K562 (cell line): ENCODE measurements around the gene KRTAP2-1. TPM values are rescaled to one million over a fixed set of nuclear protein-coding genes. Genes with fewer than 3 reads are reported as not detected.

Source experiments
- ATAC-seq: fragments of 200-7000 bp; cut with Tn5 transposase; 3 replicates; pipeline ENCODE4 v1.9.1; 2020; ENCODE audit warnings: moderate library complexity
- BruUV-seq: library from RNA; stranded (reverse); fragments of 400-500 nt; replicated peaks from 2 replicates; lab custom pipeline; 2021; lab: Mats Ljungman, UMichigan
- CTCF ChIA-PET: fragments of 300-600 bp; formaldehyde crosslinking; extraction: SDS; loops from one replicate; lab custom pipeline; 2021; ENCODE audit warnings: low intra/inter-chr PET ratio; lab: Yijun Ruan, JAX
- POLR2A ChIA-PET: fragments of 300-600, 350-650 bp; sonication (Branson Sonifier 250); formaldehyde crosslinking; extraction: SDS; loops from one replicate; lab custom pipeline; 2021; ENCODE audit warnings: antibody characterized with exemption, inconsistent platforms; lab: Yijun Ruan, JAX
- DNase-seq, 4 experiments: peaks; one replicate each; pipeline versions ENCODE4 v3.0.0 to v3.0.0-alpha.2; 2011 to 2018; ENCODE audit warnings: low spot score in 3 of 4, mixed read lengths in 3 of 4; ENCODE audit errors: extremely low read depth in 1 of 4
- FAIRE-seq: peaks from 2 replicates; lab custom pipeline; 2011; peaks lifted over from hg19 to GRCh38; lab: Jason Lieb, UNC
- H2AFZ ChIP-seq: 2 replicates; pipeline ENCODE4 v1.6.0; 2011; ENCODE audit warnings: low read depth, low read length, control low read depth, inconsistent platforms
- H3K27ac ChIP-seq: fragments of 200-600 bp; 3 replicates; pipeline ENCODE4 v1.8.0; 2011; ENCODE audit warnings: low read depth, mild to moderate bottlenecking, control low read depth, inconsistent platforms, low read length, moderate library complexity, mixed read lengths; ENCODE audit errors: extremely low read depth
- H3K27me3 ChIP-seq, 2 experiments: fragments of 300-600 bp in 1 of 2; 2 replicates in 1 of 2; 3 replicates in 1 of 2; pipeline versions ENCODE4 v1.6.0 to v1.8.0; 2011; ENCODE audit warnings: inconsistent platforms in 2 of 2, low read length in 2 of 2, mild to moderate bottlenecking in 1 of 2, mixed read lengths in 1 of 2, moderate library complexity in 1 of 2; ENCODE audit not compliant: control insufficient read depth in 2 of 2, insufficient read depth in 2 of 2
- H3K36me3 ChIP-seq: fragments of 300-600 bp; 3 replicates; pipeline ENCODE4 v1.8.0; 2011; ENCODE audit warnings: mild to moderate bottlenecking, low read length, inconsistent platforms; ENCODE audit not compliant: control insufficient read depth, insufficient read depth
- H3K4me1 ChIP-seq, 2 experiments: fragments of 200-600 bp in 1 of 2; replicated peaks in 1 of 2; 2 replicates in 1 of 2; 3 replicates in 1 of 2; pipeline versions ENCODE4 v1.5.1 to v1.8.0; 2011; ENCODE audit warnings: inconsistent platforms in 2 of 2, low read length in 2 of 2, mild to moderate bottlenecking in 1 of 2, mixed read lengths in 1 of 2, moderate library complexity in 1 of 2; ENCODE audit not compliant: control insufficient read depth in 2 of 2, insufficient read depth in 2 of 2
- H3K4me2 ChIP-seq: 2 replicates; pipeline ENCODE4 v1.6.1; 2011; ENCODE audit warnings: low read length, control low read depth, inconsistent platforms, mixed read lengths; ENCODE audit not compliant: insufficient read depth
- H3K4me3 ChIP-seq: fragments of 200-600 bp; sonication (generic), shearing (Covaris generic); 2 replicates; pipeline ENCODE4 v1.5.1; 2016; ENCODE audit warnings: control low read depth, inconsistent platforms
- H3K79me2 ChIP-seq: fragments of 200-600 bp; 3 replicates; pipeline ENCODE4 v1.8.0; 2011; ENCODE audit warnings: low read length, inconsistent platforms; ENCODE audit not compliant: control insufficient read depth, insufficient read depth
- H3K9ac ChIP-seq, 2 experiments: 2 replicates each; pipeline versions ENCODE4 v1.6.0 to v1.6.1; 2011; ENCODE audit warnings: low read depth in 2 of 2, low read length in 2 of 2, control low read depth in 1 of 2, inconsistent platforms in 1 of 2, mild to moderate bottlenecking in 1 of 2, mixed read lengths in 1 of 2; ENCODE audit not compliant: insufficient read depth in 1 of 2
- H3K9me1 ChIP-seq: one replicate; pipeline ENCODE4 v1.6.0; 2011; ENCODE audit warnings: inconsistent platforms, mild to moderate bottlenecking, low read length, moderate library complexity; ENCODE audit not compliant: control insufficient read depth, insufficient read depth
- H3K9me3 ChIP-seq: replicated peaks from 2 replicates; pipeline ENCODE4 v1.5.1; 2011; ENCODE audit warnings: low read depth, low read length, inconsistent platforms; ENCODE audit not compliant: control insufficient read depth, insufficient read depth
- H4K20me1 ChIP-seq: replicated peaks from 2 replicates; pipeline ENCODE4 v1.6.1; 2011; ENCODE audit warnings: low read length, inconsistent platforms, mixed read lengths; ENCODE audit not compliant: control insufficient read depth, insufficient read depth
- BACH1 ChIP-seq: fragments of 200-800 bp; sonication (Bioruptor generic); IDR thresholded peaks from 2 replicates; pipeline ENCODE4 v1.6.1; 2016; ENCODE audit warnings: missing genetic modification characterization, missing compliant biosample characterization
- CBX2 ChIP-seq: fragments of 200-600 bp; sonication (generic); IDR thresholded peaks from one replicate; pipeline ENCODE4 v1.6.1; 2012; ENCODE audit warnings: mild to moderate bottlenecking, low read length, inconsistent platforms; ENCODE audit not compliant: insufficient read depth, poor library complexity, severe bottlenecking
- HMG20B ChIP-seq: fragments of 250-450 bp; sonication (Bioruptor Pico); IDR thresholded peaks from 2 replicates; pipeline ENCODE4 v1.5.0; 2021; ENCODE audit warnings: mild to moderate bottlenecking
- PCBP1 ChIP-seq: fragments of 200-400 bp; formaldehyde crosslinking; IDR thresholded peaks from 2 replicates; pipeline ENCODE4 v1.6.1; 2018; ENCODE audit warnings: mild to moderate bottlenecking, low read depth, low read length; ENCODE audit not compliant: poor library complexity, severe bottlenecking
- SETDB1 ChIP-seq: IDR thresholded peaks from one replicate; pipeline ENCODE4 v1.6.1; 2012; ENCODE audit warnings: low read length, control low read depth, inconsistent platforms
- TBP ChIP-seq: optimal IDR thresholded peaks from 2 replicates; pipeline ENCODE3; 2011; ENCODE audit warnings: low read depth, low read length, improper control_type of control experiment
- XRCC3 ChIP-seq: fragments of 450-650 bp; IDR thresholded peaks from 2 replicates; pipeline ENCODE4 v1.6.1; 2017; ENCODE audit warnings: mild to moderate bottlenecking, moderate library complexity
- ZNF133 ChIP-seq: fragments of 250-450 bp; sonication (Bioruptor Pico); IDR thresholded peaks from 2 replicates; pipeline ENCODE4 v1.4.0; 2020; ENCODE audit warnings: mild to moderate bottlenecking
- ZNF445 ChIP-seq: fragments of 250-450 bp; sonication (Bioruptor Pico); IDR thresholded peaks from 2 replicates; pipeline ENCODE4 v1.4.0; 2020; ENCODE audit warnings: low read depth, mild to moderate bottlenecking, moderate library complexity
- ZSCAN32 ChIP-seq: fragments of 450-650 bp; formaldehyde crosslinking; IDR thresholded peaks from 2 replicates; pipeline ENCODE4 v1.4.0; 2020; ENCODE audit warnings: mild to moderate bottlenecking, moderate library complexity
- WGBS: fragments of 100-300 bp; shearing (Covaris generic); methylation state at CpG from one replicate; pipeline ENCODE4 v1.1.6; 2016; ENCODE audit warnings: low coverage, mixed read lengths; ENCODE audit not compliant: insufficient coverage; ENCODE audit errors: missing lambda C conversion rate; 5-methylcytosine and 5-hydroxymethylcytosine counted together
- in situ Hi-C: fragments of 300-500 bp; cut with MboI; formaldehyde crosslinking; loops from 4 replicates; pipeline ENCODE4 v1.15.0; 2018; ENCODE audit warnings: inconsistent platforms, mixed read lengths
- intact Hi-C: fragments of 100-400 bp; cut with micrococcal nuclease; formaldehyde crosslinking; loops from 2 replicates; pipeline ENCODE4 v1.14.2; 2022
- polyA plus RNA-seq, 8 experiments: library from polyadenylated mRNA; depleted of rRNA in 4 of 8; stranded (reverse) in 5 of 8; unstranded in 3 of 8; fragments of >200 nt; fragmentation: Nextera tagmentation in 2 of 8; fragmentation: Illumina TruSeq in 1 of 8; extraction: Ambion mirVana in 2 of 8; extraction: Trizol in 1 of 8; gene quantifications; 2 replicates each; pipeline versions ENCODE4 v1.2.1 to v1.2.3, GENCODE V29; 2011 to 2014; ENCODE audit warnings: inconsistent platforms in 1 of 8, missing spikeins in 1 of 8
- total RNA-seq, 7 experiments: library from RNA; depleted of rRNA in 6 of 7; stranded (reverse); fragments of >200 nt in 6 of 7; fragmentation: Illumina TruSeq in 2 of 7; extraction: Trizol in 2 of 7; gene quantifications; 2 replicates each; pipeline versions ENCODE4 v1.2.1 to v1.2.3, GENCODE V29; 2011 to 2021; ENCODE audit warnings: low replicate concordance in 1 of 7
- TF ChIP-seq, protein P1 (sequence below): fragments of 450-650 bp; IDR thresholded peaks from 2 replicates; pipeline ENCODE4 v1.6.1; 2016; ENCODE audit warnings: borderline replicate concordance

The KRTAP2-1 gene
- total and polyA plus RNA-seq, 9 of the 15 experiments (the other 6 are each of a cell fraction or from before 2014, with no cell fraction given) = not detected

DNA sequence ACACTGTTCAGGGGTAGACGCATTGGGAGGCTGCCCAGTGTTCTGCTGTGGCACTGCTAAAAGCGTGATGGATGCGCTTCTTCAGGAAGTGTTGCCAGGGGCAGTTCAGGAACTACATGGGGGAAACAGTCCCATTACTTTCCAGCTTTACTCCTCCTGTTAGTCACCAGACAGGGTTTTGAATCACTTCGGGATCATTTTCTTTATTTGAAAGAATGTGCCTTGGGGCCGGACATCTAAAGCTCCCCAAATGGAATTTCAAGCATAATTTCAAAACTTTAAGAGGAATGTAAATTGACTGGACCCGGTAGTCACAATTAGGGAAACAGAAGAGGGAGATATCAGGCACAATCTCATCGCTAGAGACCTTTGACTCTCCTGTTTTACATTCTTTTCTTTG lies 1.3 kb upstream of the KRTAP2-1 start:
- H4K20me1 ChIP-seq = no peaks in the 10 kb centered on the region
- DNase-seq = no peak
- TF ChIP-seq HMG20B (no peak), ZSCAN32 (CRISPR knock-in tag) (no peak), CBX2 (no peak), PCBP1 (no peak), BACH1 (tag) (no peak), SETDB1 (no peak), TBP (no peak), ZNF445 (no peak), ZNF133 (CRISPR knock-in tag) (no peak), XRCC3 (no peak)
- TF ChIP-seq, protein P1, sequence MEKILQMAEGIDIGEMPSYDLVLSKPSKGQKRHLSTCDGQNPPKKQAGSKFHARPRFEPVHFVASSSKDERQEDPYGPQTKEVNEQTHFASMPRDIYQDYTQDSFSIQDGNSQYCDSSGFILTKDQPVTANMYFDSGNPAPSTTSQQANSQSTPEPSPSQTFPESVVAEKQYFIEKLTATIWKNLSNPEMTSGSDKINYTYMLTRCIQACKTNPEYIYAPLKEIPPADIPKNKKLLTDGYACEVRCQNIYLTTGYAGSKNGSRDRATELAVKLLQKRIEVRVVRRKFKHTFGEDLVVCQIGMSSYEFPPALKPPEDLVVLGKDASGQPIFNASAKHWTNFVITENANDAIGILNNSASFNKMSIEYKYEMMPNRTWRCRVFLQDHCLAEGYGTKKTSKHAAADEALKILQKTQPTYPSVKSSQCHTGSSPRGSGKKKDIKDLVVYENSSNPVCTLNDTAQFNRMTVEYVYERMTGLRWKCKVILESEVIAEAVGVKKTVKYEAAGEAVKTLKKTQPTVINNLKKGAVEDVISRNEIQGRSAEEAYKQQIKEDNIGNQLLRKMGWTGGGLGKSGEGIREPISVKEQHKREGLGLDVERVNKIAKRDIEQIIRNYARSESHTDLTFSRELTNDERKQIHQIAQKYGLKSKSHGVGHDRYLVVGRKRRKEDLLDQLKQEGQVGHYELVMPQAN = no peak
- TF ChIP-seq, all 486 proteins: peak for 0
- intact Hi-C loops (no loop called here), in situ Hi-C loops (no loop called here)
- H3K9ac ChIP-seq = no peak overlapping the region
- H3K4me2 ChIP-seq = no peak overlapping the region
- FAIRE-seq (no peak), ATAC-seq (no peak)
- H3K4me3 ChIP-seq = no peak overlapping the region
- H3K4me1 ChIP-seq = no peaks in the 10 kb centered on the region
- no peak overlapping the region for H3K27ac ChIP-seq
- no TSS peak for BruUV-seq
- POLR2A ChIA-PET = no interaction called here
- H3K79me2 ChIP-seq = no peaks in the 10 kb centered on the region
- H3K36me3 ChIP-seq = no peaks in the 10 kb centered on the region
- no peaks in the 10 kb centered on the region for H3K9me3 ChIP-seq
- under 1% methylated on average over 7 of the region's 7 CpGs for WGBS
- H3K9me1 ChIP-seq = no peaks in the 10 kb centered on the region
- CTCF ChIA-PET = no interaction called here
- H2AFZ ChIP-seq = no peak overlapping the region
- H3K27me3 ChIP-seq = peaks cover 2 to 7% of the 10 kb centered on the region in 2 experiments; a peak in 3 of 5 replicates
